Measurements from ENCODE around the gene SCAI.
"Not testable (repeated sequence)": the region's sequence is repeated elsewhere in the genome, so short reads cannot be mapped to it uniquely, and the experiment has no call there.

Gene SCAI

GRCh38 chr9:125143377-125144090 lies at the start of gene SCAI:
Gene SCAI, minus strand, starts transcription at chr9:125143528. Its CDS starts 91 bp downstream, at chr9:125143437.
- peak; percentile 99 for DNase-seq

GRCh38 chr9:125190361-125190801 lies 47.1 kb upstream of the SCAI start:
- DNase-seq = peak; percentile 20

- DNase-seq = peak; percentile 97
These were observed 46.3 kb upstream of the SCAI start, which contains the start of gene PPP6C for GRCh38 chr9:125189361-125190289. Gene PPP6C, minus strand, starts transcription at chr9:125189803. Its CDS starts 85 bp downstream, at chr9:125189718.

- DNase-seq = peak; percentile 30
These were observed 45.7 kb upstream of the SCAI start for GRCh38 chr9:125189011-125189360.

GRCh38 chr9:125183561-125183960 lies 40.2 kb upstream of the SCAI start:
- DNase-seq = no peak

GRCh38 chr9:125183054-125183453 lies 39.7 kb upstream of the SCAI start:
- DNase-seq = no peak

GRCh38 chr9:125181756-125182155 lies 38.4 kb upstream of the SCAI start:
- DNase-seq = not testable (repeated sequence)

- DNase-seq = no peak
These were observed 37.5 kb upstream of the SCAI start for GRCh38 chr9:125180876-125181275.

- not testable (repeated sequence) for DNase-seq
These were observed 36.4 kb upstream of the SCAI start for GRCh38 chr9:125179776-125180175.

GRCh38 chr9:125177888-125178287 lies 34.6 kb upstream of the SCAI start:
- no peak for DNase-seq

GRCh38 chr9:125176636-125177035 lies 33.3 kb upstream of the SCAI start:
- DNase-seq = no peak

- no peak for DNase-seq
These were observed 28.9 kb upstream of the SCAI start for GRCh38 chr9:125172031-125172755.

GRCh38 chr9:125169895-125170294 lies 26.6 kb upstream of the SCAI start:
- DNase-seq = no peak

GRCh38 chr9:125166762-125167161 lies 23.4 kb upstream of the SCAI start:
- DNase-seq = no peak

GRCh38 chr9:125162891-125163290 lies 19.6 kb upstream of the SCAI start:
- DNase-seq = not testable (repeated sequence)

- DNase-seq = no peak
These were observed 18.1 kb upstream of the SCAI start for GRCh38 chr9:125161284-125161918.

GRCh38 chr9:125160750-125161149 lies 17.4 kb upstream of the SCAI start:
- no peak for DNase-seq

GRCh38 chr9:125156551-125156950 lies 13.2 kb upstream of the SCAI start:
- DNase-seq = no peak

GRCh38 chr9:125153712-125154367 lies 10.5 kb upstream of the SCAI start:
- DNase-seq = no peak

- no peak for DNase-seq
These were observed 8.4 kb upstream of the SCAI start for GRCh38 chr9:125151730-125152129.

GRCh38 chr9:125150349-125151245 lies 7.3 kb upstream of the SCAI start:
- DNase-seq = no peak
